HepG2 (cell line): ENCODE measurements around the gene TTLL12. TPM values are rescaled to one million over a fixed set of nuclear protein-coding genes. Genes with fewer than 3 reads are reported as not detected.

ENCODE experiments used
- AGO2 ChIP-seq: fragments of 200-400 bp; formaldehyde crosslinking; optimal IDR thresholded peaks from 2 replicates; pipeline ENCODE3; 2017; ENCODE audit warnings: mild to moderate bottlenecking, low read depth, low read length, moderate library complexity
- FOXA3 ChIP-seq: IDR thresholded peaks from 2 replicates; pipeline ENCODE4 v1.6.1; 2016; ENCODE audit warnings: missing genetic modification reagents, missing compliant biosample characterization
- POLR2A ChIP-seq, 2 experiments: IDR thresholded peaks; 2 replicates each; pipeline ENCODE4 v1.6.1; 2011; ENCODE audit warnings: low read depth in 2 of 2, low read length in 2 of 2, mild to moderate bottlenecking in 1 of 2, moderate library complexity in 1 of 2; ENCODE audit not compliant: insufficient read depth in 1 of 2
- STAT5B ChIP-seq: sonication (generic); formaldehyde crosslinking; IDR thresholded peaks from 2 replicates; pipeline ENCODE4 v1.4.0; 2020; ENCODE audit warnings: missing genetic modification reagents
- ZNF143 ChIP-seq: sonication (generic); formaldehyde crosslinking; IDR thresholded peaks from 2 replicates; pipeline ENCODE4 v1.4.0; 2020; ENCODE audit warnings: missing genetic modification reagents
- ZSCAN31 ChIP-seq: sonication (generic); formaldehyde crosslinking; IDR thresholded peaks from 2 replicates; pipeline ENCODE4 v1.5.0; 2020; ENCODE audit warnings: low read depth, mild to moderate bottlenecking, missing genetic modification reagents
- polyA plus RNA-seq, 8 experiments: library from polyadenylated mRNA; depleted of rRNA in 3 of 8; stranded (reverse) in 7 of 8; unstranded in 1 of 8; fragments of >200 nt; fragmentation: Illumina TruSeq in 4 of 8; extraction: Trizol in 4 of 8; gene quantifications; 2 replicates each; pipeline versions ENCODE4 v1.2.1 to v1.2.3, GENCODE V29; 2011 to 2016; ENCODE audit warnings: low read depth in 4 of 8, missing spikeins in 1 of 8, mixed read lengths in 1 of 8; ENCODE audit not compliant: insufficient read depth in 1 of 8
- total RNA-seq, 5 experiments: library from RNA; depleted of rRNA; stranded (reverse); fragments of >200 nt; fragmentation: Illumina TruSeq; extraction: Trizol; gene quantifications; 2 replicates each; pipeline ENCODE4 v1.2.3, GENCODE V29; 2016; ENCODE audit warnings: low read depth in 1 of 5
- TF ChIP-seq, protein P1 (sequence below): sonication (generic); formaldehyde crosslinking; IDR thresholded peaks from 2 replicates; pipeline ENCODE4 v1.9.0; 2021; ENCODE audit warnings: mild to moderate bottlenecking, missing genetic modification reagents
- TF ChIP-seq, protein P2 (sequence below): sonication (generic); formaldehyde crosslinking; conservative IDR thresholded peaks from 2 replicates; pipeline ENCODE4 v1.4.0; 2020; ENCODE audit warnings: mild to moderate bottlenecking, missing genetic modification reagents, moderate library complexity
- TF ChIP-seq, protein P3 (sequence below): sonication (generic); formaldehyde crosslinking; IDR thresholded peaks from 2 replicates; pipeline ENCODE4 v1.4.0; 2020; ENCODE audit warnings: mild to moderate bottlenecking, missing genetic modification reagents
- TF ChIP-seq, protein P4 (sequence below): sonication (generic); formaldehyde crosslinking; IDR thresholded peaks from 2 replicates; pipeline ENCODE4 v1.8.1; 2022; ENCODE audit warnings: mild to moderate bottlenecking, missing genetic modification reagents
- TF ChIP-seq, protein P5 (sequence below): sonication (generic); formaldehyde crosslinking; IDR thresholded peaks from 2 replicates; pipeline ENCODE4 v1.4.0; 2020; ENCODE audit warnings: missing genetic modification reagents, borderline replicate concordance
- TF ChIP-seq, protein P6 (sequence below): sonication (generic); formaldehyde crosslinking; IDR thresholded peaks from 2 replicates; pipeline ENCODE4 v1.5.1; 2020; ENCODE audit warnings: missing genetic modification reagents, mild to moderate bottlenecking, borderline replicate concordance

Gene TTLL12
- total and polyA plus RNA-seq, 2 of the 13 experiments (the other 11 are each of a cell fraction or from before 2014, with no cell fraction given) = 11.9 to 38.1 TPM

DNA sequence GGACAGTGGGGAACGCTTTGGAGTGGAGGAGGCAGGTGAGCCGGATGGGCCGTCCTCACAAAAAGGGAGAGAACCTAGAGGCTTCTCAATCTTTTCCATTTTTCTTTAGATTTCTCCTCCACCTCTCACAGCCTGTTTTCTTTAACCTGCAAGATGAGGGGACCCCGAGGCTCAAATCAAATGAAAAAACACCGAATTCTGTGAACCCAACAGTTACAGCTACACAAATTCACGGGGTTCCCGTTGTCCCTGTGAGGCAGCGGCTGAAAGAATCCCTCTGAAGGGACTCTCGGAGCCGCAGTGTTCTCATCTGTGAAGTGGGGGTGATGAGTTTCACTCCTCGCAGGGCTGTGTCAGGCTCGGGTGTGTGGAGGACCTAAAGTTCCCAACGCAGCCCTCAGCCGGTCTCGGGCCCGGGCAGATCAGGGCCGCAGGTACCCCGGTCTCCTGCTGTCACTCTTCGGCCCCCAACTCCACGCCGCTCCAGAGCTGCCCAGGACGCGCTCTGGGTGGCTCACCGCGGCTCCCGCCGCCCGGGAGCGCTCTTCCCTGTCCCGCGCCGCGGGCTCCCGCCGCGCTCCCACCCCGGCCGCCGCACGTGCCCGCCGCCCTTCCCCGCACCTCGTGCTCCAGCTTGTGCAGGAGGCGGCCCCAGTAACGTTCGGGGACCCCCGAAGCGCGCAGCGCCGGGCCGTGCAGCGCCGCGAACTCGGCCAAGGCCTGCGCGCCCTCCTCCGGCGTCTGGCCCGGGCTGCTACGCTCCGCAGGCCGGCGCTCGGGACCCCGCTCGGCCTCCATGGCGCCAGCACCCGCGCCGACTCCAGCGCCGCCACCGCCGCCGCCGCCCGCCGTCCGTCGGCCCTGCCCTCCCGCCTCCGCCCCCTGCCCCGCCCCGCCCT is at the start of gene TTLL12 (continued):
- TF ChIP-seq, protein P1, sequence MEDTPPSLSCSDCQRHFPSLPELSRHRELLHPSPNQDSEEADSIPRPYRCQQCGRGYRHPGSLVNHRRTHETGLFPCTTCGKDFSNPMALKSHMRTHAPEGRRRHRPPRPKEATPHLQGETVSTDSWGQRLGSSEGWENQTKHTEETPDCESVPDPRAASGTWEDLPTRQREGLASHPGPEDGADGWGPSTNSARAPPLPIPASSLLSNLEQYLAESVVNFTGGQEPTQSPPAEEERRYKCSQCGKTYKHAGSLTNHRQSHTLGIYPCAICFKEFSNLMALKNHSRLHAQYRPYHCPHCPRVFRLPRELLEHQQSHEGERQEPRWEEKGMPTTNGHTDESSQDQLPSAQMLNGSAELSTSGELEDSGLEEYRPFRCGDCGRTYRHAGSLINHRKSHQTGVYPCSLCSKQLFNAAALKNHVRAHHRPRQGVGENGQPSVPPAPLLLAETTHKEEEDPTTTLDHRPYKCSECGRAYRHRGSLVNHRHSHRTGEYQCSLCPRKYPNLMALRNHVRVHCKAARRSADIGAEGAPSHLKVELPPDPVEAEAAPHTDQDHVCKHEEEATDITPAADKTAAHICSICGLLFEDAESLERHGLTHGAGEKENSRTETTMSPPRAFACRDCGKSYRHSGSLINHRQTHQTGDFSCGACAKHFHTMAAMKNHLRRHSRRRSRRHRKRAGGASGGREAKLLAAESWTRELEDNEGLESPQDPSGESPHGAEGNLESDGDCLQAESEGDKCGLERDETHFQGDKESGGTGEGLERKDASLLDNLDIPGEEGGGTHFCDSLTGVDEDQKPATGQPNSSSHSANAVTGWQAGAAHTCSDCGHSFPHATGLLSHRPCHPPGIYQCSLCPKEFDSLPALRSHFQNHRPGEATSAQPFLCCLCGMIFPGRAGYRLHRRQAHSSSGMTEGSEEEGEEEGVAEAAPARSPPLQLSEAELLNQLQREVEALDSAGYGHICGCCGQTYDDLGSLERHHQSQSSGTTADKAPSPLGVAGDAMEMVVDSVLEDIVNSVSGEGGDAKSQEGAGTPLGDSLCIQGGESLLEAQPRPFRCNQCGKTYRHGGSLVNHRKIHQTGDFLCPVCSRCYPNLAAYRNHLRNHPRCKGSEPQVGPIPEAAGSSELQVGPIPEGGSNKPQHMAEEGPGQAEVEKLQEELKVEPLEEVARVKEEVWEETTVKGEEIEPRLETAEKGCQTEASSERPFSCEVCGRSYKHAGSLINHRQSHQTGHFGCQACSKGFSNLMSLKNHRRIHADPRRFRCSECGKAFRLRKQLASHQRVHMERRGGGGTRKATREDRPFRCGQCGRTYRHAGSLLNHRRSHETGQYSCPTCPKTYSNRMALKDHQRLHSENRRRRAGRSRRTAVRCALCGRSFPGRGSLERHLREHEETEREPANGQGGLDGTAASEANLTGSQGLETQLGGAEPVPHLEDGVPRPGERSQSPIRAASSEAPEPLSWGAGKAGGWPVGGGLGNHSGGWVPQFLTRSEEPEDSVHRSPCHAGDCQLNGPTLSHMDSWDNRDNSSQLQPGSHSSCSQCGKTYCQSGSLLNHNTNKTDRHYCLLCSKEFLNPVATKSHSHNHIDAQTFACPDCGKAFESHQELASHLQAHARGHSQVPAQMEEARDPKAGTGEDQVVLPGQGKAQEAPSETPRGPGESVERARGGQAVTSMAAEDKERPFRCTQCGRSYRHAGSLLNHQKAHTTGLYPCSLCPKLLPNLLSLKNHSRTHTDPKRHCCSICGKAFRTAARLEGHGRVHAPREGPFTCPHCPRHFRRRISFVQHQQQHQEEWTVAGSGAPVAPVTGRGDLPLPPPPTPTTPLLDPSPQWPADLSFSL (CRISPR knock-in tag) = no peak
- TF ChIP-seq, protein P2, sequence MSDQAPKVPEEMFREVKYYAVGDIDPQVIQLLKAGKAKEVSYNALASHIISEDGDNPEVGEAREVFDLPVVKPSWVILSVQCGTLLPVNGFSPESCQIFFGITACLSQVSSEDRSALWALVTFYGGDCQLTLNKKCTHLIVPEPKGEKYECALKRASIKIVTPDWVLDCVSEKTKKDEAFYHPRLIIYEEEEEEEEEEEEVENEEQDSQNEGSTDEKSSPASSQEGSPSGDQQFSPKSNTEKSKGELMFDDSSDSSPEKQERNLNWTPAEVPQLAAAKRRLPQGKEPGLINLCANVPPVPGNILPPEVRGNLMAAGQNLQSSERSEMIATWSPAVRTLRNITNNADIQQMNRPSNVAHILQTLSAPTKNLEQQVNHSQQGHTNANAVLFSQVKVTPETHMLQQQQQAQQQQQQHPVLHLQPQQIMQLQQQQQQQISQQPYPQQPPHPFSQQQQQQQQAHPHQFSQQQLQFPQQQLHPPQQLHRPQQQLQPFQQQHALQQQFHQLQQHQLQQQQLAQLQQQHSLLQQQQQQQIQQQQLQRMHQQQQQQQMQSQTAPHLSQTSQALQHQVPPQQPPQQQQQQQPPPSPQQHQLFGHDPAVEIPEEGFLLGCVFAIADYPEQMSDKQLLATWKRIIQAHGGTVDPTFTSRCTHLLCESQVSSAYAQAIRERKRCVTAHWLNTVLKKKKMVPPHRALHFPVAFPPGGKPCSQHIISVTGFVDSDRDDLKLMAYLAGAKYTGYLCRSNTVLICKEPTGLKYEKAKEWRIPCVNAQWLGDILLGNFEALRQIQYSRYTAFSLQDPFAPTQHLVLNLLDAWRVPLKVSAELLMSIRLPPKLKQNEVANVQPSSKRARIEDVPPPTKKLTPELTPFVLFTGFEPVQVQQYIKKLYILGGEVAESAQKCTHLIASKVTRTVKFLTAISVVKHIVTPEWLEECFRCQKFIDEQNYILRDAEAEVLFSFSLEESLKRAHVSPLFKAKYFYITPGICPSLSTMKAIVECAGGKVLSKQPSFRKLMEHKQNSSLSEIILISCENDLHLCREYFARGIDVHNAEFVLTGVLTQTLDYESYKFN (CRISPR knock-in tag) = no peak
- no peak for TF ChIP-seq FOXA3 (CRISPR knock-in tag)
- peak; percentile 46 for TF ChIP-seq AGO2
- TF ChIP-seq, protein P3, sequence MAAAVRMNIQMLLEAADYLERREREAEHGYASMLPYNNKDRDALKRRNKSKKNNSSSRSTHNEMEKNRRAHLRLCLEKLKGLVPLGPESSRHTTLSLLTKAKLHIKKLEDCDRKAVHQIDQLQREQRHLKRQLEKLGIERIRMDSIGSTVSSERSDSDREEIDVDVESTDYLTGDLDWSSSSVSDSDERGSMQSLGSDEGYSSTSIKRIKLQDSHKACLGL = peak; percentile 55; the same call in 1 of the 2 replicates
- no peak for TF ChIP-seq STAT5B (CRISPR knock-in tag)
- no peak for TF ChIP-seq ZNF143 (CRISPR knock-in tag)
- TF ChIP-seq POLR2A (IDR thresholded peaks at IDR 0.05; ENCODE audit: insufficient read depth in 1 of 2, low read depth in 2 of 2, low read length in 2 of 2) = peak; percentile 64 to 81
- peak; percentile 33; the same call in 1 of the 2 replicates for TF ChIP-seq ZSCAN31 (CRISPR knock-in tag)
- TF ChIP-seq, protein P4, sequence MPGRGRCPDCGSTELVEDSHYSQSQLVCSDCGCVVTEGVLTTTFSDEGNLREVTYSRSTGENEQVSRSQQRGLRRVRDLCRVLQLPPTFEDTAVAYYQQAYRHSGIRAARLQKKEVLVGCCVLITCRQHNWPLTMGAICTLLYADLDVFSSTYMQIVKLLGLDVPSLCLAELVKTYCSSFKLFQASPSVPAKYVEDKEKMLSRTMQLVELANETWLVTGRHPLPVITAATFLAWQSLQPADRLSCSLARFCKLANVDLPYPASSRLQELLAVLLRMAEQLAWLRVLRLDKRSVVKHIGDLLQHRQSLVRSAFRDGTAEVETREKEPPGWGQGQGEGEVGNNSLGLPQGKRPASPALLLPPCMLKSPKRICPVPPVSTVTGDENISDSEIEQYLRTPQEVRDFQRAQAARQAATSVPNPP (CRISPR knock-in tag) = 0 out of 2 replicates have a peak, but pooled peaks have one; percentile 56
- TF ChIP-seq, protein P5, sequence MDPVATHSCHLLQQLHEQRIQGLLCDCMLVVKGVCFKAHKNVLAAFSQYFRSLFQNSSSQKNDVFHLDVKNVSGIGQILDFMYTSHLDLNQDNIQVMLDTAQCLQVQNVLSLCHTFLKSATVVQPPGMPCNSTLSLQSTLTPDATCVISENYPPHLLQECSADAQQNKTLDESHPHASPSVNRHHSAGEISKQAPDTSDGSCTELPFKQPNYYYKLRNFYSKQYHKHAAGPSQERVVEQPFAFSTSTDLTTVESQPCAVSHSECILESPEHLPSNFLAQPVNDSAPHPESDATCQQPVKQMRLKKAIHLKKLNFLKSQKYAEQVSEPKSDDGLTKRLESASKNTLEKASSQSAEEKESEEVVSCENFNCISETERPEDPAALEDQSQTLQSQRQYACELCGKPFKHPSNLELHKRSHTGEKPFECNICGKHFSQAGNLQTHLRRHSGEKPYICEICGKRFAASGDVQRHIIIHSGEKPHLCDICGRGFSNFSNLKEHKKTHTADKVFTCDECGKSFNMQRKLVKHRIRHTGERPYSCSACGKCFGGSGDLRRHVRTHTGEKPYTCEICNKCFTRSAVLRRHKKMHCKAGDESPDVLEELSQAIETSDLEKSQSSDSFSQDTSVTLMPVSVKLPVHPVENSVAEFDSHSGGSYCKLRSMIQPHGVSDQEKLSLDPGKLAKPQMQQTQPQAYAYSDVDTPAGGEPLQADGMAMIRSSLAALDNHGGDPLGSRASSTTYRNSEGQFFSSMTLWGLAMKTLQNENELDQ (CRISPR knock-in tag) = no peak
- TF ChIP-seq, protein P6, sequence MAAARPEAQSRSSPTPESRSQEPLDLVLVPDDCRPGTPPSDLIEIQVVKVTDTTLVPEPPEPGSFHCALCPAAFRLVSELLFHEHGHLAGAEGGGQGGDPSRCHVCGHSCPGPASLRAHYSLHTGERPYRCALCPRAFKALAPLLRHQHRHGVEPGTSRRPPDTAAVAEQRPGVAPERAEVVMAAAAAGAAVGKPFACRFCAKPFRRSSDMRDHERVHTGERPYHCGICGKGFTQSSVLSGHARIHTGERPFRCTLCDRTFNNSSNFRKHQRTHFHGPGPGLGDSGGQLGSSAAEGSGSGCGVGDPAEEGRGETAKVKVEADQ (CRISPR knock-in tag) = no peak
